ENCODE measurements around the gene KATNAL2.

DNA sequence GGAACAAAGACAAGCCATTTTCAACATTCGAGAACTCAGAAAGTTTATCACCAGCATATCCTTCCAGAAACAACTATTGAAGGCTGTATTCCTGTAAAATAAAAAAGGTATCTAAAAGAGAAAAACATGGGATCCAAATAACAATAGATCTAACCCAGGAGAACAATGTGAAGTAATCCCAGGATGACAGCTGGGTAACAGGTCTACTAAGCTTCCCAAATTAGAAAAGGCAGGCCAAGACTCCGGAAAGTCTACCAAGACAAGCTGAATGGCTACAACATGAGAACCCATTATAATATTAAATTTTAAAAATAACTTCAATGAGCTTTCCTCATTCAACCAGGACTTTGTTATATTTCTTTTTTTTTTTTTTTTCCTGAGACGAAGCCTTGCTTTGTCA is 6.5 kb upstream of the KATNAL2 start:
- TF ChIP-seq EP300 (IDR thresholded peaks at IDR 0.05; ENCODE audit: low read depth): no peak
- TF ChIP-seq, protein P1, sequence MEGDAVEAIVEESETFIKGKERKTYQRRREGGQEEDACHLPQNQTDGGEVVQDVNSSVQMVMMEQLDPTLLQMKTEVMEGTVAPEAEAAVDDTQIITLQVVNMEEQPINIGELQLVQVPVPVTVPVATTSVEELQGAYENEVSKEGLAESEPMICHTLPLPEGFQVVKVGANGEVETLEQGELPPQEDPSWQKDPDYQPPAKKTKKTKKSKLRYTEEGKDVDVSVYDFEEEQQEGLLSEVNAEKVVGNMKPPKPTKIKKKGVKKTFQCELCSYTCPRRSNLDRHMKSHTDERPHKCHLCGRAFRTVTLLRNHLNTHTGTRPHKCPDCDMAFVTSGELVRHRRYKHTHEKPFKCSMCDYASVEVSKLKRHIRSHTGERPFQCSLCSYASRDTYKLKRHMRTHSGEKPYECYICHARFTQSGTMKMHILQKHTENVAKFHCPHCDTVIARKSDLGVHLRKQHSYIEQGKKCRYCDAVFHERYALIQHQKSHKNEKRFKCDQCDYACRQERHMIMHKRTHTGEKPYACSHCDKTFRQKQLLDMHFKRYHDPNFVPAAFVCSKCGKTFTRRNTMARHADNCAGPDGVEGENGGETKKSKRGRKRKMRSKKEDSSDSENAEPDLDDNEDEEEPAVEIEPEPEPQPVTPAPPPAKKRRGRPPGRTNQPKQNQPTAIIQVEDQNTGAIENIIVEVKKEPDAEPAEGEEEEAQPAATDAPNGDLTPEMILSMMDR (IDR thresholded peaks at IDR 0.05): no peak
- no peak for TF ChIP-seq POLR2A (IDR thresholded peaks at IDR 0.05)
- TF ChIP-seq POLR2AphosphoS5 (IDR thresholded peaks at IDR 0.05): no peak
